HT1080 (cell line): ENCODE data around the gene PDE6D. TPM values are rescaled to one million over a fixed set of nuclear protein-coding genes. Genes with fewer than 3 reads are reported as not detected.
"Not testable (repeated sequence)": the region's sequence is repeated elsewhere in the genome, so short reads cannot be mapped to it uniquely, and the experiment has no call there.

Experiments
- DNase-seq: peaks from one replicate; pipeline ENCODE4 v3.0.0-alpha.2; 2015; ENCODE audit warnings: low read depth
- total RNA-seq: library from RNA; depleted of rRNA; stranded (reverse); fragments of >200 nt; shearing (Covaris generic); gene quantifications from 2 replicates; pipeline ENCODE4 v1.2.3, GENCODE V29; 2014

Gene PDE6D
- total RNA-seq, 1 experiment from 2014 or later, result 20.5 TPM

DNA sequence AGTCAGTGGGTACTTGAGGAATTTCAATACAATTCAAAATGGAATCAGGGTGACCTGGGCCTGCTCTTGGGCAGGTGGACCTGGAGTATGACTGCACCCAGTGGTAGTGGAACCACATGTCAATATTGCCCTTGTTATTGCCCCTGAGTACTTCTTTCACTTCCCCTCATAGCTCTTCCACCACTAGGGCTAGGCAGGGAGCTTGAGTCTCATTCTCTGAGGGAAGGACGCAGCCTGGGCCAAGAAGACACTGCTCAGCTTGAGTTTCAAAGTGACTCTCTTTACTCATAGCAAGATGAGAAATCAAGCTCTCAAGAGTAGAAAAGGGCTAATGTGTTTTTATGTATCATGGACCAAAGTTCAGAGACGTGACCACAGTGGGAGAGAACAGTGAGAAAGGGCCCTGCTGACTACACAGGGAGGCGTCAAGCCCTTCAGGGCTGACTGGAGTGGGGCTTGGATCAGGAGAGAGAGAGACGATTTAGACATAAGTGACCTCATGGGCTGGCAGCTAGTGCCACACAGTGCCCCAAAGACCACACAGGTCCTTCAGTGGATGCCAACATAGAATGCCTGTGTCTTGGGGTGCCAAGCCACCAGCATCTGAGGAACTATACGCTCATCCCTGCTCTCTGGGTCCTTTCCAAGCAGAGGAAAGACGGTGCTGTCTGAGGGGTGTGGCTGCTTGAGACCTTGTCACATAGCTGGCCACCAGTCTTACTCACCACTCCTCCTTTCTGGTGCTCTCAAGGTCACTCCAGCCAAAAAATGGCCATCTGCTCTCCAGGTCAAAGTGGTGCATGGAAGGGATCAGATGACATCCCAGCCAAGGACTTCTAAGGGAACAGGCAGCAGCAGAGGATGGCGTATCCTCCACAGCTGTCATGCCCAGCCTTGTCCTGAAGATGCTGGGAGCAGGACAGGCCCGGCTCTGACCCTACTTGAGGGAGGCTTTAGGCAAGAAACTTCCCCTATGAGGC is 59.8 kb downstream of the PDE6D start:
- DNase-seq, result no peak

DNA sequence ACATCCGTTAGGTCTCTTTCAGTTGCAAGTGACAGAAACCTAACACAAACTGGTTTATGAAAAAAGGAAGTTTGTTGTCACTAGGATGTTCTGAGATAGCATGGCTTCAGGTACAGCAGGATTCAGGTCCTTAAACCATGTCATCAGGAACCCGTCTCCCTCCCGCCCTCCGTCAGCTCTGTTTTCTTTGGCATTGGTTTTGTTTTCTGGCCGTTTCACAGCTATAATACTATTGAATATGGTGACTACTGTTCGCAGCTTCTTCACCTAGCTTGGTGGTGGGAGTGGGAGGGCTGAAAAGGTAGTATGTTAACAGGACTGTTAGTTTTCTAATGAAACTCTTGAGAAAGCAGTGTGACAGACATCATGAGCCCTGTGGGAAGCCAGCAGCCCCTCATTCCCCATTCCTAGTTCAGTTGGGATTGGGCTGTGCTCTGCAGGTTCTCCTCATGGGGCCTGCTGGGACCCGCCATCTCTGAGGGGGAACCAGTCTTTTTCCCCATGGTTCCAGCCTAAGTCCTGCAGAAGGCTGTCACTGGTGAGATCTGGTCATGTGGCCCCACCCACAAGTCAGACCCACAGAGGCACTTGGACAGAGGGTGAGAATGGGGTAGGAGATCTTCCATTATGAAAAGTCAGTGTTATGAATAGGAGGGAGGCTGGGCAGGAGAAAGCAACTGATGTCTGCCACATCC is 60.6 kb downstream of the PDE6D start:
- no peak for DNase-seq

DNA sequence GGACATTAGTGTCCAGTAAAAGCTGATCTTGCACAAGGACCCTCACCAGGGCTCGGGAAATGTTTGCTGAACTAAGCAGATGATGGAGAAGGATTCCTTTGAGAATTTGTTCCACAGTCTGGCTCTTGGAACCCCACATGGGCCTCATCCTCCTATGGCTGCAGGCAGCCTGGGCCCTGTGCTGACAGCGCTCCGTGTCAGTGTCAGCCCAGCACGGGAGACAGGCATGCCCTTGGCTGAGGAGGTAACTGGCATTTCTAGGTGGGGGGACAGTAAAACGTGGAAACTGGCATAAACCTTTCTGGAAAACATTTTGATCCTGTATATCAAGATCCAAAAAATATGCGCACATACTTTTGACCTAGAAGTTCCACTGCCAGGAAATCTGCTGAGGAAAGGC is 62.3 kb downstream of the PDE6D start:
- DNase-seq, result no peak

DNA sequence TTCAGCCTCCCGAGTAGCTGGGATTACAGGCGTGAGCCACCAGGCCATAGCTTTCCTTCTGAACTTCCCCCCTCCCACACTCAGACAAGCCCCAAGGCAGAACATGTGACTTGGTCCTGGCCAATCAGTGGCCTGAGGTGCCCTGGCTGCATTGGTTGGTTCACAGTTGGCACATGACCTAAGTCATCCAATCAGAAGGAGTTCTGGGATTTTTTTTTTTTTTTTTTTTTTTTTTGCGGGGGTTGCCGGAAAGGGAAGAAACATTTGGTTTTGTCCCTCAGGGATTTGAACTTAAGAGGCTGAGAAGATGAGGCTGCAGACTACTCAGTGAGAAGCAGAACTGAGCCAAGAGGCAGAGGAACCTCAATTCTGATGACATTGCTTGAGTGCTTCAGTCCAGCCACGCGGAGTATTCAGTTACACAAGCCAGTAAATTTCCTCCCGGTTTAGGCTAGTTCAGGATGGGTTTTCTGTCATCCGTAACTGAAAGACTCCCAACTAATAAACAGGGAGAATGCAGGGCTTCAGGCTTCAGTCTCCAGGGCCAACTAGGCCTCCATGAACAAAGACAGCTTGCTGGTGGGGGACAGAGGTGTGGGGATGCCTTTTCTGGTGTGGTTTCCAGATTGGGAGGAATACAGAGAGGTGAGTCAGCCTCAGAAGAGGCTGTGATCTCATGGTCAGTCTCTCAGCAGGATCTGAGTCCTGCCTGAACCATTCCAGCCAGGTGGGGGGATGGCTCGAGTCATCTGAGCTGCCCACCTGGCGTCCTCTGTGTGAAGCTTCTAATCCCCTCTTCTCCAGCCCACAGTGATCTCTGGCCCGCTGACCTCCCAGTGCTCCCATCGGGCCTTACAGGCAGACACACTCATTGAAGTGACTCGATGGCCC is 63.6 kb downstream of the PDE6D start:
- DNase-seq, result peak; percentile 76

DNA sequence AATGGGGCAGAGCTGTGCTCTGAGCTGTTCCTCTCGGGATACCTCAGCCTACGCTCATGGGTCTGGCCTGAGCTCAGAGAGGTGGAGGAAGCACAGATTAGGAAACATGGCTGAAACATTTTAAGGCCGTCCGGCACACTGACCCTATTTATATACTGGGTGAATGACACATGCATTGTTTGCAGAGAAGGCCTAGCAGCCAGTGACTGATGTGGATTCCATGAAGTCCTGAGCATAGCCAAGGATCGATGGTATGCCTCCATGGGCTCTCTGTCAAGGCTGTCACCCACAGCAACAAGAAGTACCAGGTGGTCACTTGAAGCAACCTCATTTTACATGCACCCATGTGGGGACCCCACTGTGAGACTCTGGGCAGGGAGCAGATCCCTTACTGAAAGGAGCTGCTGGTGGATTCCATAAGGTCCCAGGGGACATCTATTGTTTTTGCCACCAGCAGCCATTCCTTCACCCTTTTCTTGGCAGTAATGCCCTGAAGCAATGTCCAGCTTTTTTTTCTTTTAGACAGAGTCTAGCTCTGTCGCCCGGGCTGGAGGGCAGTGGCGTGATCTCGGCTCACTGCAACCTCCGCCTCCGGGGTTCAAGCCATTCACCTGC is 64.3 kb downstream of the PDE6D start:
- DNase-seq, result peak; percentile 15

DNA sequence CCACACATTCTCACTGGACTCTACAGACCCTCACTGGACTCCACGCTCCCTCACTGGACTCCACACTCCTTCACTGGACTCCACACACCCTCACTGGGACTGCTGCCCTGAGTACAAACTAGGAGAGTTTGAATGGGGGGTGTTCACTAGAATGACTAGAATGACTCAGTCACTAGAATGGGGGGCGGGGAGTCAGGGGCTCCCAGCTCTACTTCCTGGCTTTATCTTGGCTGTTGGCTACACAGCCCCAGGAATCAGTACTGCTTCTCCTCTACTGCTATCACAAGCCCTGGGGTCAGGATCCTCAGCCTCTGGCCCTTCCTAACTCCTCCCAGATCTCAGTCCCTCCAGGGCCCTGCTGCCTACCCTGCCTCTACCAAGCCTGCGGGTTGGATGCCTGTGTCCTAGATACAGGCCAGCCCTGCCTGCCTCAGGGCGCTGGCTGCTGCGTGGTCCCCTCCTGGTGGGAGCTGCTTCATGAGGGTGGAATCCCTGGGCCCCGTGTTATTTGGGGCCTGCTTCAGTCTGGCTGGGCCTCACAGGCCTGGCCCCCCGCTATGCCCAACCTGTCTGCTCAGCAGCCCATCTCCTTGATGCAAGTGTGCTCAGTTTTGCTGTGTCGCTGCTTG is 65.0 kb downstream of the PDE6D start:
- DNase-seq, result peak; percentile 71

DNA sequence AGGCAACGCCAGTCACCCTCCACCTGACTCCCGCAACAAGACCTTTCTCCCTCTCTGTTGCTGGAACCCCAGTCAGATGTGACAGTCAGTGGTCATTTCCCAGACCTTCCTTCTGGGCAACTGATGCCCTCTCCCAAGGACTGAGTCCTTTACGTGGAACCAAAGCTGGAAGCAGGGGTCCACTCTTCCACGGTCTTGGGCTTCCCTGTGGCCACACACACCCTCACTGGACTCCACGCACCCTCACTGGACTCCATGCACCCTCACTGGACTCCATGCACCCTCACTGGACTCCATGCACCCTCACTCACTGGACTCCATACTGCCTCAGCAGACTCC is 65.6 kb downstream of the PDE6D start:
- no peak for DNase-seq

DNA sequence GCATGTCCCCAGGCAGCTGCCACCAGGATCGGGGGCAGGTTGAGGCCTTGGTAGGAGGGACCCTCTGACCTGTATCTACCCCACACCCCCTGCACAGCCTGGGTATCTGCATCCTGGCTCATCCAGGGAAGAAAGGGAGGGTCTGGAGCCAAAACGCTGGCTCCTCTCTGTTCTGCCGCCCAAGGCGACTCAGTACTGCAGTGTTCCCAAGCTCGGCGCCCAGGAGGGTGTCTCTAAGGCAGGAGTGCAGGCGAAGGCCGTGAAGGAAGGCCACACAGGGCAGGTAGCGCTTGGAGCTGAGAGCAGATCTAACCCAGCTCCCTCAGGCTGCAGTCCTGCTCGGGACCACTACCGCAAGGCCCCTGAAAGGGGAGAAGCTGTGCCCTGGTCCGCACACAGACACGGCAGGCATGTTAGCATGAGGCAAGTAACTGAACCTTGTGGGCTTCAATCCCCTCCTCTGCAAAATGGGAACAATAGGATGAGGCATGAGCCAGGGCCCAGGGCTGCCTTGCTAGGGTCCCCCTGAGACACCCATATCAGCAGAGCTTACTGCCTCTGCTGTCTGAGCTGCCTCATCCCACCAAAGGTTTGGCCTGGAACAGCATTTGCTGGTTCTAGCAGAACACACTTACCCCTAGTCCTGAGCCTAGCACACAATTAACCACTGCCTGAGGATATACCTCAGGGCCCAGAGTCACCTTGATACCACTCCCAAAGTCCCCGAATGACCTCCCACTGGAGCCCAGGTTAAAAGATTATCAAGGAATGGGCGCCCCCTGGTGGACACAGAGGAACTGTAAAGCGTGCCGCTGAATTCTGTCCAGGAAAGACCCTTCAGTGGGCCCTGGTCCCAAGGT is 66.2 kb downstream of the PDE6D start:
- DNase-seq, result peak; percentile 57

DNA sequence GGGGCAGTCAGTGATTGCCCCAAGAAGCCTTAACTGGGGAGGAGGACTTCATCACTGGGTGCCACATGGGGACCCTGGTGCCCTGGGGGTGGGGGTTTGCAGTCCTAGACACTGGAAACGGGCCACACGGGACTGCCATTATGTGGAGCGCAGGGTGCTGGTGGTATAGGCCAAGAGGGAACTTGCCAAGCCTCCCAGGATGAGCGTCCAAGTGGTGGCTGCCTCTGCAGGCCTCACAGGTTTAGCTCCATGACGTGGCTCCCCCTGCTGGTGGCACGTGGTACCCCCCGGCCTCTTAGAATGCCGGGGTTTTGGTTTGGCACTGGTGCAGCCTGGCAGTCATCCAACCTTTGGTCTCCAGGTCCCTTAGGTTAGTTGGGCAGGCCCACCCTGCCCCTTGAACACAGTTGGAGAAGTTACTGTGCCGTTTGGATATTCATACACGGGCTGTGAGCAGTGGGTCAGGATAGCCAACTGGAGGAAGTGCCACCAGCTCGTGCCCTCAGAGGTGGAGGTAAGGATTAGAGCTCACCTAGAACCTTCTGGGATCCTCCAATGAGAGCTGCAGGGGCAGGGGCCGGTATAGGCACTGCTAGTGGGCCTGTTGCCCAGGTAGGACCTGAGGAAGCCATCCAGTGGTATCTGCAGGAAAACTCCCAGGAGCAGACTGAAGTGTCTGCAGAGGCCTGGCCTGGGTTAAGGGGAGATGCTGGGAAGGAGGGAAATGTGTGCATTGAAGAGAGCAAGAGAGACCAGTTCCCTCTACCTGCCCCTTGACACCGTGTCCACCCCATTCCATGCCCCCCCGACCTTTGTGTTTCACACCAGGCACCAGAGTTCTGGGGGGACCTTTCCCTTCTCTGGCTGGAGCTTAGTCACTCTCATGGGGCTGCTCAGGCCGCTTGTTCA is 67.1 kb downstream of the PDE6D start:
- peak; percentile 84 for DNase-seq

DNA sequence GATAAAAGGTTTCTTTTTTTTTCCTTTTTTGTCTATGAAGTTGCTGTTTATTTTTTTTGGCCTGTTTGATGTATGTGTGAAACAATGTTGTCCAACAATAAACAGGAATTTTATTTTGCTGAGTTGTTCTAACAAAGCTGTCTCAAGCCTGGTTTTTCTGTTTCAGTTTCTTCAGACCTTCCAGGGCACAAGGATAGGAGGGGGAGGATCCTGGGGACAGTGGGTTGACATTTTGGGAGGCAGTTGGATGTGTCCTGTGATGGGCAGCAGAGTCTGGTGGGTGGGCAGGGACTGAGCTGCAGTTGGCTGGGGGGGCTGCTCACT is 67.7 kb downstream of the PDE6D start:
- not testable (repeated sequence) for DNase-seq

DNA sequence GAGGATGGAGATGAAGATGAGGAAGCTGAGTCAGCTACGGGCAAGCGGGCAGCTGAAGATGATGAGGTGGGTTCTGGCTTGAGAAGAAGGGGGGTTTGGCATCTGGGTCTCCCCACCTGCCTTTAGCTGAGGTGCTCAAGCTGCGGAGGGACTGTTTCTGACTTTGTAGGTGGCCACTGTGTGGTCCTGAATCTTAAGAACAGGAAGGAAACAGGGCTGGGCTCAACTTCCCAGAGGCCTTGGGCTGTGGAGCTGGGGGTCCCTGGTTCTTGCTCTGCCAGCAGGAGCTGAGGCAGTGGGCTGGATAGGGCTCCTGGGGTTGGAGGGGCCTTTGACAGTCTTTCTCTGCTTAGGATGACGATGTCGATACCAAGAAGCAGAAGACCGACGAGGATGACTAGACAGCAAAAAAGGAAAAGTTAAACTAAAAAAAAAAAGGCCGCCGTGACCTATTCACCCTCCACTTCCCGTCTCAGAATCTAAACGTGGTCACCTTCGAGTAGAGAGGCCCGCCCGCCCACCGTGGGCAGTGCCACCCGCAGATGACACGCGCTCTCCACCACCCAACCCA is 68.5 kb downstream of the PDE6D start:
- not testable (repeated sequence) for DNase-seq

DNA sequence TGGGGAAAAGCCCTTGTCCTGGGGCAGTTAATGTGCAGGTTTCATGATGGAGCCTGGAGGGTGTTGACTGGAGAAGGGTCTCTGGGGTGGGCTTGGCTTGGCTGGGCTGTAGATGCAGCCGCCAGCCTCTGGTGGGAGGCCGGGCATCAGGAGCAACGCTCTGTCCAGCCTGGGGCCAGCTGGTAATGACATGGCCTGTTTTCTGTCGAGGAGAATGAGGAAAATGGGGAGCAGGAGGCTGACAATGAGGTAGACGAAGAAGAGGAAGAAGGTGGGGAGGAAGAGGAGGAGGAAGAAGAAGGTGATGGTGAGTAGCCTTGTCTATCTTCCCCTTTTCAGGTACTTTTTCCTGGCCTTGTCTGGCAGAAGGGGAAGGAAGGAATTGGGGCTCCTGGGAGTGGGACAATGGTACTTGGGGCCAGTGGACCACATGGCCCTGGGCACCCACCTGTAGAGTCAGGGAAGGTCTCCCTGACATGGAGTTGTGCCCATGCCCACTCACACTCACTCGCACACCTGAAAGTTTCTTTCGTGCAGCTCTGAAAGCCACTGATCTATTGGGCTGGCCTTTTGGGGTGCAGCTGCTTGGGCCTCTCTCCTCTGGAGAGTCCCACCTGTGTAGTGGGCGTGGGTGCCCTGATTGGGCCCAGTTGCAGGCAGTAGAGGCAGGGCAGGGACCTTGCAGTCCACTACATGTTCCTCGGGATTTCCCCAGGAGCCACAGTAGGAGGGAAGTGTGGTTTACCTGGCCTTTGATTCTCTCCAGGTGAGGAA is 69.2 kb downstream of the PDE6D start:
- no peak for DNase-seq

DNA sequence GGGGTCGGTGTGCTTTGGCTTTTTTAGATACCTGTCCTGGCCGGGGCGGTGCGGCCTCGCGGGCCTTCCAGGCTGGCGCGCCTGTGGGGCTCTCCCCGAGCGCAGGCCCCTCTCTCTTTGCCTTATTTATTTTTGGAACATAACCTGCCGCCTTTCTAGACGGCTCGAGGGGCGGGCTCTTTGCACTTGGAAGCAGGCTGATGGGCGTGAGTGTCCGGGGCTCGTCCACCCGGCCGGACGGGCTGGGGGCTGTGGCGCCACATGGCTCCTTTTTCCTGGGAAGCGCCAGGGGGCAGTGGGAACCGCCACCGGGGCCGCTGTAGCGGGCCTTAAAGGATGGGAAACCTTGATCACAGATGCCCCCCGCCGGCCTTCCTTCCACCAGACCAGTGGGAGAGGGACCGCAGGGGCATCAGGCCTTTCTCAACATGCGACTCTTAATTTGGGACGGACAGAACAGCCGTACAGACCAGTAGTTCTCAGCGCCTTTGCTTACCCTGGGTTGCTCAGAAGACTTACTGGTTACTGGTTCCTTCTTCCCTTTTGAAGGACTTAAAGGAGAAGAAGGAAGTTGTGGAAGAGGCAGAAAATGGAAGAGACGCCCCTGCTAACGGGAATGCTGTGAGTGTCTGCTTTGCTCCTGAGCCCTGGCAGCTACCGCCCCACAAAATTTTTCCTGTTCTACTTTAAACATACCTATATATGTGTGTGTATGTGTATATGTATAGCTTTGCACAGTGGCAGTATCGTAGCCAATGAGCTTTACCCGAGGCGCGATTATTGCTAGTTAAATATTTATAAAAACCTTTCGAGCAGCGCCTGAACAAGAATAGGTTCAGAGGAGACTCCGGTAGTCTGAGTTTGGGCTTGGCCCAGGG is 70.0 kb downstream of the PDE6D start:
- DNase-seq, result peak; percentile 33

DNA sequence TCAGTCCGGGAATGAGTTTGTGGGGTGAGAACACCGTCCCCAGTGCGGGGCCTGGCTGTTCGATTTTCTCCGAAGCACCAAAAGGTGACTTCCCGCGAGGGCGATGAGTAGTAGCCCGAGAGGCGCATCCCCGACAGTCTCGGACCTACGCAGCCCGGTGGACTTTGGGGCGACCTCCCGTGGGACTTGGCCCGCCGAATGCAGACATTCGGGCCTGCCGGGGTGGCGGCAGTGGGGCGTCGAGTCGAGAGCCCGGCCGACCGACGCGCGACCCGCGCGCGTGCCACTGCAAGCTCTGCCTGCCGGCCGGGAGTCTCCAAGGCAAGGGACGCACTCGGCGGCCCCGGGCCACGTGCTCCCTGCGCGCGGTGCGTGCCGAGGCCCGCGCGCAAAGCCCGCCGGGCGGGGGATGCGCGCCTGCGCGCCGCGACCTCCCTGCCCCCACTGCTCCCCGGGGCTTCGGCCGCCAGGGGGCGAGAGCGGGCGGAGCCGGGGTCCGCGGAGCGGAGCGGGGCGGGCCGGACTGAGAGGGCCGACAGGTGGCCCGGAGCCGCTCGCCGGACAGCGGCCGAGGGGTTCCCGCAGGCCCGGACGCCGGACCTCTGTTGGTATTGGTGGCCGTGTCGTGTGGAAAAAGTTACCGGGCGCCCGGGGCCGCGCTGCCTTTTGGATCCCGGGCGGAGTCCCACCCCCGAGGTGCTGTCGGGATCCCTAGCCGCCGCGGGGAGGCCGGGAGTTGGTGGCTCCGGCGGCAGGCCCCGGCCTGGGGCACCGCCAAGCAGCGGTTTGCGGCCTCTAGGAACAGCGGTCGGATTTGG is 70.9 kb downstream of the PDE6D start:
- peak; percentile 74 for DNase-seq

DNA sequence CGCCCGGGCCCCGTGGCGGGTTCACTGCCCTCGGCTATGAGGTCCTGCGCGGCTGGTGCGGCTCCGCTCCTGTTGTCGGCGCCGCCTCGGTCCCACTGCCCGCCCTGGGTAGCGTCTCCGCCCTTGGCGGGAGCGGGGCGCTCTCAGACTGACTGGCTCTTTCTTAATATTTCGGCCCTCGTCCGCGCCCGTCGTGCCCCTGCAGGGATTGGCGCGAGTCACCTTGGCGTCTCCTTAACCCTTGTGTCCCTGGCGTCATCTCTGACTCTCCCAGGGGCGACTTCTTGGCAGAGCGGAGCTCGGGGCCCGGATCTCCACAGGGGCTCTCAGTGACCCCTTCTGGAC is 71.5 kb downstream of the PDE6D start:
- no peak for DNase-seq
